Measurements from ENCODE around the gene RMRP.
"Not testable (repeated sequence)": the region's sequence is repeated elsewhere in the genome, so short reads cannot be mapped to it uniquely, and the experiment has no call there.

RMRP gene

GRCh38 chr9:35618325-35618727 is 39.5 kb downstream of the RMRP start, which contains the start of gene CD72:
TSS of gene CD72 (minus strand) at chr9:35618413. CDS start at chr9:35618303, 110 bp downstream.
- DNase-seq (ENCODE audit: low read depth, low spot score), result no peak

DNA sequence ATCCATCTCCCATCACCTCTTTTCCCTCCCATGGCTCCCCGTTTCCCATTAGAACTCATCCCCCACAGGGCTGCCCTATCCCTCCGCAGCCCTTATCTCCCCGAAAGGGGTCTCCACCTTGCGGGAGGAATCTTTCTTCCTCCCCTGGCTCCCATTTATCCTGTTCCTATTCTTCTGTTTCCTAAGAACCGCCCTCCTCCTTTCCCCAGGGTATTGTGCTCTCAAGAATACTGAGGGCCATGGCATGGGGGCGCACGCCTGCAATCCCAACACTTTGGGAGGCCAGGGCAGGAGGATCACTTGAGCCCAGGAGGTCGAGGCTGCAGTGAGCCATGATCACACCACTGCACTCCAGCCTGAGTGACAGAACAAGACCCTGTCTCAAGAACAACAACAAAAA is 40.3 kb downstream of the RMRP start:
- DNase-seq (ENCODE audit: low read depth, low spot score), result no peak
- H3K27ac ChIP-seq, result no peak overlapping the region

More at GRCh38 chr9:35618325-35618727, 39.5 kb downstream of the RMRP start, which contains the start of gene CD72:
- H3K27ac ChIP-seq, result no peak within 1 kb of the TSS

GRCh38 chr9:35616681-35617459 is 40.9 kb downstream of the RMRP start:
- H3K27ac ChIP-seq, result no peak overlapping the region
- DNase-seq (ENCODE audit: low read depth, low spot score), result no peak

GRCh38 chr9:35615981-35616680 is 41.7 kb downstream of the RMRP start:
- DNase-seq (ENCODE audit: low read depth, low spot score), result no peak
- no peak overlapping the region for H3K27ac ChIP-seq

DNA sequence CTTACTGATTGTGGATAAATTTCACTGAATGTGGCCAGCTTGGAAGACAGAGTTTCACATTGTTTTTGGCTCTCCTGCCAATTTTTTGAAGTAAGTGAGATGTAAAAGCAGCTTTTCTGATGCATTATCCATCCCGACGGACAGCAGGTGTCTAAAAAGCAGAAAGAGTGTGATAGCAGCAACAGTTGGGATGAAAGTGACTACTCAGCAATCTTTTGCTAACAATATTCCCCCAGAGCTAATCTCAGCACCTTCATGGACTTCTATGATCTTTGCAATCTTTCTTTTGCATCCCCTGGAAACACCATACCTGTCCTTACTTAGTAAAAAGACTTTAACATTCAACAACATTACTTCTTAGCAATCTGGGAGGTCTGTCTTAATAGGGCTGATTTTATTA is 45.0 kb downstream of the RMRP start:
- DNase-seq (ENCODE audit: low read depth, low spot score), result no peak
- H3K27ac ChIP-seq, result no peak overlapping the region

GRCh38 chr9:35612066-35612465 is 45.8 kb downstream of the RMRP start:
- H3K27ac ChIP-seq; DNase-seq (ENCODE audit: low read depth, low spot score): not testable (repeated sequence)

- DNase-seq (ENCODE audit: low read depth, low spot score), result no peak
- no peak overlapping the region for H3K27ac ChIP-seq
Observed at GRCh38 chr9:35611230-35611797, 46.5 kb downstream of the RMRP start.

DNA sequence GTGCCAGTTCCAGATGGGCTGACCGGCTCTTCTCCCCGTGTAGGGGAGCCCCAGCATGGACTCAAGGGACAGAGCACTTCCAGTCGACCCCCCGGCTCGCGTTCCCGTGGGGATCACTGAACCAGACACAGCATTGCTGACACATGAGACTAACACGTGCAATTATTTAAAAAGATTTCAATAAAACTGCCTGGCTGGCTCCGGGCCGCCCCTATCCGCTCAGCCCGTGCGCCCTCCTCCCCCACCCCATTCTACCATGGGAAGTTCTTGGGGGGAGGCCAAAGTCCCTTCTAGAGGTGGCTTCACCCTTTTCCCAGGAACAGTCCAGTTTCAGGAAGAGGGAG is 48.0 kb downstream of the RMRP start:
- H3K27ac ChIP-seq, result no peak overlapping the region
- no peak for DNase-seq (ENCODE audit: low read depth, low spot score)

- DNase-seq (ENCODE audit: low read depth, low spot score), result no peak
- H3K27ac ChIP-seq, result no peak overlapping the region
Observed at GRCh38 chr9:35609001-35609819, 48.6 kb downstream of the RMRP start.

- no peak for DNase-seq (ENCODE audit: low read depth, low spot score)
- no peak overlapping the region for H3K27ac ChIP-seq
Observed at GRCh38 chr9:35608221-35608620, 49.6 kb downstream of the RMRP start.
